Hepatocyte (in vitro differentiated cells): ENCODE measurements around the gene DNAH3. TPM values are rescaled to one million over a fixed set of nuclear protein-coding genes. Genes with fewer than 3 reads are reported as not detected.

Source experiments
- DNase-seq: peaks from one replicate; pipeline ENCODE4 v3.0.0-alpha.2; 2016; ENCODE audit warnings: low spot score
- H2AFZ ChIP-seq: fragments of 200-600 bp; sonication (generic); 2 replicates; pipeline ENCODE4 v1.6.0; 2016; ENCODE audit warnings: antibody characterized with exemption, mild to moderate bottlenecking
- H3K27ac ChIP-seq: fragments of 200-600 bp; sonication (generic); 2 replicates; pipeline ENCODE4 v1.5.1; 2016; ENCODE audit warnings: mild to moderate bottlenecking
- H3K27me3 ChIP-seq: fragments of 200-600 bp; sonication (generic); 2 replicates; pipeline ENCODE4 v1.6.1; 2016
- H3K36me3 ChIP-seq: fragments of 200-600 bp; sonication (generic); replicated peaks from 2 replicates; pipeline ENCODE4 v1.5.1; 2016; ENCODE audit warnings: low read depth; ENCODE audit not compliant: insufficient read depth
- H3K4me1 ChIP-seq: fragments of 200-600 bp; sonication (generic); 2 replicates; pipeline ENCODE4 v1.5.1; 2016; ENCODE audit warnings: mild to moderate bottlenecking, moderate library complexity; ENCODE audit not compliant: insufficient read depth
- H3K4me2 ChIP-seq: fragments of 200-600 bp; sonication (generic); 2 replicates; pipeline ENCODE4 v1.6.0; 2016
- H3K4me3 ChIP-seq: fragments of 200-600 bp; sonication (generic); 2 replicates; pipeline ENCODE4 v1.5.1; 2016; ENCODE audit warnings: mild to moderate bottlenecking
- H3K79me2 ChIP-seq: fragments of 200-600 bp; sonication (generic); 2 replicates; pipeline ENCODE4 v1.6.0; 2017; ENCODE audit warnings: mild to moderate bottlenecking
- H3K9me2 ChIP-seq: fragments of 200-600 bp; sonication (generic); replicated peaks from 2 replicates; pipeline ENCODE4 v1.6.0; 2017; ENCODE audit warnings: mild to moderate bottlenecking; ENCODE audit not compliant: insufficient read depth
- H3K9me3 ChIP-seq: fragments of 200-600 bp; sonication (generic); 2 replicates; pipeline ENCODE4 v1.5.1; 2016; ENCODE audit warnings: low read depth, mild to moderate bottlenecking
- H4K20me1 ChIP-seq: fragments of 200-600 bp; sonication (generic); 2 replicates; pipeline ENCODE4 v1.6.0; 2016; ENCODE audit warnings: mild to moderate bottlenecking; ENCODE audit not compliant: insufficient read depth, poor library complexity, severe bottlenecking
- CTCF ChIP-seq: fragments of 200-600 bp; sonication (generic); IDR thresholded peaks from 2 replicates; pipeline ENCODE4 v1.5.1; 2016; ENCODE audit warnings: antibody characterized with exemption, mild to moderate bottlenecking; ENCODE audit not compliant: poor library complexity
- EZH2 ChIP-seq: fragments of 200-600 bp; sonication (generic); IDR thresholded peaks from 2 replicates; pipeline ENCODE4 v1.6.1; 2016; ENCODE audit warnings: antibody characterized with exemption, mild to moderate bottlenecking, borderline replicate concordance
- EZH2phosphoT487 ChIP-seq: fragments of 200-600 bp; sonication (generic); IDR thresholded peaks from one replicate; pipeline ENCODE4 v1.6.1; 2018; ENCODE audit warnings: antibody characterized with exemption, mild to moderate bottlenecking, low read depth, moderate library complexity; ENCODE audit not compliant: unreplicated experiment, severe bottlenecking
- WGBS: methylation state at CpG from one replicate; pipeline ENCODE4 v1.1.6; 2016; ENCODE audit warnings: low lambda C conversion rate; ENCODE audit errors: missing lambda C conversion rate; 5-methylcytosine and 5-hydroxymethylcytosine counted together
- polyA plus RNA-seq: library from polyadenylated mRNA; unstranded; fragments of >200 nt; fragmentation: Nextera tagmentation; extraction: Ambion mirVana; gene quantifications from 2 replicates; pipeline ENCODE4 v1.2.1, GENCODE V29; 2016
- total RNA-seq: library from RNA; depleted of rRNA; stranded (reverse); fragments of >200 nt; gene quantifications from 2 replicates; pipeline ENCODE4 v1.2.3, GENCODE V29; 2014

DNAH3 gene
- total and polyA plus RNA-seq, 2 experiments from 2014 or later = 0.33 to 0.37 TPM

- no peaks in the 10 kb centered on the region for H3K9me2 ChIP-seq
- no peak overlapping the region for H3K4me2 ChIP-seq
- H4K20me1 ChIP-seq = no peaks in the 10 kb centered on the region
- no peak overlapping the region for H3K4me3 ChIP-seq
- TF ChIP-seq EZH2phosphoT487 = no peak
- no peak for TF ChIP-seq CTCF
- no peak for TF ChIP-seq EZH2
- DNase-seq = no peak
- H3K27me3 ChIP-seq = no peaks in the 10 kb centered on the region
- H3K79me2 ChIP-seq = no peaks in the 10 kb centered on the region
- no peaks in the 10 kb centered on the region for H3K9me3 ChIP-seq
- H3K4me1 ChIP-seq = no peaks in the 10 kb centered on the region
- WGBS = 95% methylated on average over 3 of the region's 3 CpGs
- H2AFZ ChIP-seq = no peak overlapping the region
- H3K27ac ChIP-seq = no peak overlapping the region
- no peaks in the 10 kb centered on the region for H3K36me3 ChIP-seq
These were observed 193.5 kb downstream of the DNAH3 start for GRCh38 chr16:20957153-20957552.

GRCh38 chr16:20956319-20956718, 194.3 kb downstream of the DNAH3 start:
- no peak overlapping the region for H2AFZ ChIP-seq
- TF ChIP-seq CTCF = no peak
- TF ChIP-seq EZH2phosphoT487 = no peak
- TF ChIP-seq EZH2 = no peak
- no peaks in the 10 kb centered on the region for H3K36me3 ChIP-seq
- no peak overlapping the region for H3K27ac ChIP-seq
- DNase-seq = no peak
- no peak overlapping the region for H3K4me3 ChIP-seq
- no peaks in the 10 kb centered on the region for H4K20me1 ChIP-seq
- H3K9me3 ChIP-seq = no peaks in the 10 kb centered on the region
- no peaks in the 10 kb centered on the region for H3K79me2 ChIP-seq
- no peaks in the 10 kb centered on the region for H3K4me1 ChIP-seq
- H3K9me2 ChIP-seq = no peaks in the 10 kb centered on the region
- WGBS = 65% methylated on average over 3 of the region's 3 CpGs
- no peaks in the 10 kb centered on the region for H3K27me3 ChIP-seq
- no peak overlapping the region for H3K4me2 ChIP-seq

- Histone ChIP-seq H3K4me1 (no peaks in the 10 kb centered on the region), H3K9me2 (no peaks in the 10 kb centered on the region), H3K27ac (no peak overlapping the region), H3K4me3 (no peak overlapping the region), H4K20me1 (no peaks in the 10 kb centered on the region), H3K27me3 (no peaks in the 10 kb centered on the region), H3K9me3 (no peaks in the 10 kb centered on the region), H2AFZ (no peak overlapping the region), H3K4me2 (no peak overlapping the region), H3K36me3 (no peaks in the 10 kb centered on the region), H3K79me2 (no peaks in the 10 kb centered on the region)
- DNase-seq = no peak
- TF ChIP-seq EZH2 = no peak
- no peak for TF ChIP-seq EZH2phosphoT487
- TF ChIP-seq CTCF = no peak
- 95% methylated on average over 11 of the region's 11 CpGs for WGBS
These were observed 196.1 kb downstream of the DNAH3 start for GRCh38 chr16:20954574-20954973.
